NCI-H82 (cell line): ENCODE data around the gene SH3D19.
"Not testable (repeated sequence)": the region's sequence is repeated elsewhere in the genome, so short reads cannot be mapped to it uniquely, and the experiment has no call there.

Experiments
- DNase-seq: peaks from one replicate; lab custom pipeline; 2025; lab: John Stamatoyannopoulos, UW

The SH3D19 gene

DNA sequence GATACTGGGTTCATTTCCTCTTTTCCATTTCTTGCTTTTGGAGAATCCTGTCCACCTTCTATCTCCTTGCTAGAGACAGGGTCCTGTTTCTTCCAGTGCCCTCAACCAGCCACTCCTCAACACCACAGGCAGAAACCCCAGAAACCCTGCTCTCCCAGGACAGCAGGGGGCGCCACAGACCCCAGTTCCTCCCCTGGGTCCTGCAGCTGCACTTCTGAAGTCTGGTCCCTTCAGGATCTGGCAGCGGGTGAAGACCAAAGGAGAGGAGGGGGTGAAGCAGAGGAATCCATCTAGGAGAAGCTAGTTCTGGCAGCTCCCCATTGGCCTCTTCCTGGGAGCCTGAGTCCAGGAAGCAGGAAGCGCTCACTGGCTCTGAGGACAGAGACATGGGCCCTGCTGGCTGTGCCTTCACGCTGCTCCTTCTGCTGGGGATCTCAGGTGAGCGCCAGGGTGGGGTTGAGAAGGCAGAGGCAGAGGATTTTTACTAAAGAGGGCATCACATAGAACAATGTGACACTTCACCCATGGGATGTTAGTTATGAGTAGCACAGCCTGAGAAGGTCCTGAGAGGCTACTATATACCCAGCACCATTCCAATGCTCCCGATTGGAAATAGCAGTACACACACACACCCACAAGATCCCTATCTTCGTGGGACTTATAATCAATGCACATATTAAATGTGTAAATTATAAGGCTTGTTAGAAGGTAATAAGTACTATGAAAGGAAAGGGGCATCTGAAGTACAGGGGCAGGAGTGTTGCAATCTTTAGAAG, 48.4 kb downstream of the SH3D19 start, which contains the start of gene PRSS48:
Gene PRSS48, plus strand, starts transcription at position 375 of the 776 bp plus-strand sequence. Its CDS starts 12 bp downstream, at position 387.
- peak; percentile 66 for DNase-seq

DNA sequence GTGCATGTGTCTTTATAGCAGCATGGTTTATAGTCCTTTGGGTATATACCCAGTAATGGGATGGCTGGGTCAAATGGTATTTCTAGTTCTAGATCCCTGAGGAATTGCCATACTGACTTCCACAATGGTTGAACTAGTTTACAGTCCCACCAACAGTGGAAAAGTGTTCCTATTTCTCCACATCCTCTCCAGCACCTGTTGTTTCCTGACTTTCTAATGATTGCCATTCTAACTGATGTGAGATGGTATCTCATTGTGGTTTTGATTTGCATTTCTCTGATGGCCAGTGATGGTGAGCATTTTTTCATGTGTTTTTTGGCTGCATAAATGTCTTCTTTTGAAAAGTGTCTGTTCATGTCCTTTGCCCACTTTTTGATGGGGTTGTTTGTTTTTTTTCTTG, 56.5 kb downstream of the SH3D19 start:
- DNase-seq = not testable (repeated sequence)

DNA sequence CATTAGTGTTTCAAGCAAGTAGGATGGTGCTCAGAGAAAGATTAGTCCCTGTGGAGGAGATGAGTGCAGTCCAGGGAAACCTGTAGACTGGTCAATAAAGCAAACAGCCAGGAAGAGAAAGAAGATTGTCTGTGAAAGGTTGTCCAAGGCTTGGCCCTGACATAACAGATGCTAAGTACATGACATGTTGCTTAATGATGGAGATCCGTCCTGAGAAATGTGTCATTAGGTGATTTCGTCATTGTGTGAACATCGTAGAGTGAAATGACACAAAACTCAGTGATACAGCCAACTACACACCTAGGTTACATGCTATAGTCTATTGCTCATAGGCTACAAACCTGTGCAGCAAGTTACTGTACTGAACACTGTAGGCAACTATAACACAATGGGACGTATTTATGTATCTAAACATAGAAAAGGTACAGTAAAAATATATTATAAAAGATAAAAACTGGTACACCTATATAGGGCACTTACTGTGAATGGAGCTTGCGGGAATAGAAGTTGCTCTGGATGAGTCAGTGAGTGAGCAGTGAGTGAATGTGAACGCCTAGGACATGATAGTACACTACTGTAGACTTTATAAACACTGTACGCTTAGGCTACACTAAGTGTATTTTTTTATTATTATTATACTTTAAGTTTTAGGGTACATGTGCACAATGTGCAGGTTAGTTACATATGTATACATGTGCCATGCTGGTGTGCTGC, 57.4 kb downstream of the SH3D19 start:
- no peak for DNase-seq

DNA sequence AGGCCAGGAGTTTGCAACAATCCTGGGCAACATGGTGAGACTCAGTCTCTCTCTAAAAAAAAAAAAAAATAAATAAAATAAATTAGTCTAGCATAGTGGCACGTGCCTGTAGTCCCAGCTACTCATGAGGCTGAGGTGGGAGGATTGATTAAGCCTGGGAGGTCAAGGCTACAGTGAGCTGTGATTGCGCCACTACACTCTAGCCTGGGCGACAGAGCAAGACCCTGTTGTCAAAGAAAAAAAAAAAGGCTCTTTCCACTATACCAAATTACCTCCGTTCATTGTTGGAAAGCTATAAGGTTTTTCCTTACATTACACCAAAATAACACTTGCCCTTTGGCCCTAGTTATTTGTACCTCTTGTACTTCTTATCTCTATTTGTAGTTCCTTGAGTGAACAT, 58.3 kb downstream of the SH3D19 start:
- DNase-seq = no peak

DNA sequence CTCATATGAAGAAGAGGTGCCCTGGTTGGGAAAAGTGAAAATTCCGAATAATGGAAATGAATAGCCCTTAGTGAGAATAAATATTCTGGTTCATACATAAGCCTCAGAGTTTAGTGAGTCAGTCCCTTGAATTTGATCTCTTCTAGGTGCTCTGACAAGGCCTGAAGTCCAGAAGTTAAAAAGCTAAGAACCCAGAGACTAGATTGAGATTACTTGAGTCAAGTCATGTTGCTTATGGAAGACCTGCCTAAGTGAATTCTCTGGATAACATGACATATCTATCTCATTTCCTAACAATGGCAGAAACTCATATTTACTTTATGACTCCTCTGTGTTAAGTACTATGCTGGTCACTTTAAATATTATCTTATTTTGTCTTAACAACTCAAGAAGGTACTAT, 58.9 kb downstream of the SH3D19 start:
- DNase-seq = no peak

DNA sequence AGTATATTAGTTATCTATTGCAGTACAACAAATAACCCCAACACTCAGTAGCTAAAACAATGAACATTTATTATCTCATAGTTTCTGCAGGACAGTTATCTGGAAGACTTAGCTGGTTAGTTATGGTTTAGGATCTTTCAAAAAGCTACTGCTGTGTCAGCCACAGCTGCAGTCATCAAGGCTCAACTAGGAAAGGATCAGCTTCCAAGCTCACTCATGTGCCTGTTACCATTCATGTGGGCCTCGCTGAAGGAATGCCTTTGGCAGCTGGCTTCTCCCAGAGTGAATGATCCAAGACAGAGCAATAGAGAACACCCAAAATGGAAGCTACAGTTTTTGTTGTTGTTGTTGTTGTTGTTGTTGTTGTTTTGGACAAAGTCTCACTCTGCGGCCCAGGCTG, 62.0 kb downstream of the SH3D19 start:
- no peak for DNase-seq

DNA sequence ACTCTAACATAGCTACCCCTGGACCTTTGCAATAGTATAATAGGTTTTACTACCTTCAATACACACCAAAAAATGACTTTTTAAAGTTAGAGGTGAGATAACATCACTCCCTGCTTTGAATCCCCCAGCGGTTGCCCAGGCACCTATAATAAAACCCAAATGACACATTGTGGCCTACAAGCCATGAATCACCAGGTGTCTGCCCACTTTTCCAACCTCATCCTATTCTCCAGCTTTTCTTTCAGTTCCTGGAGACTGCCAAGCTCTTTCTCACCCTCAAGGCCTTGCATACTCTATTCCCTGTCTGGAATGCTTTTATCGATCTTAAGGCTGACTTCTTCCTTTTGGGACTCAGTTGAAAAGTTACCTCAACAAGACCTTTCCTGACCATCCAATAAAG, 64.9 kb downstream of the SH3D19 start:
- no peak for DNase-seq

DNA sequence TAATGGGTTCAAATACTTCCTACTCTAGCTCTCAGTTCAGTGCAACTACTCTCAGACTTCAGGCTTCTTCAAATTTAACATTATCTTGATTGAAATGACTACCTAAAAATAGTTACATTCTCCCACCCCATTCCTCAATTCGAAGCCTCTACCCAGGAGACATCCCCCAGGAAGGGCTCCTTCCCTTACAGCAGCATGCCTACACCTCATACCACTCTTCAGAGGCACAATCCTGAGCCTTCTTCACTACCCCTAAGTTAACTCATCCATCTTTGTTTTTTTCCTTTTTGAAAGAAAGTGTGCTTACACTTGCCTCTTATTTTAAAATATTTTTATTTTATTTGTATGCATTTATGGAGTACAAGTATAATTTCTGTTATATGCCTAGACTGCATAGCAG, 65.7 kb downstream of the SH3D19 start:
- DNase-seq = no peak

DNA sequence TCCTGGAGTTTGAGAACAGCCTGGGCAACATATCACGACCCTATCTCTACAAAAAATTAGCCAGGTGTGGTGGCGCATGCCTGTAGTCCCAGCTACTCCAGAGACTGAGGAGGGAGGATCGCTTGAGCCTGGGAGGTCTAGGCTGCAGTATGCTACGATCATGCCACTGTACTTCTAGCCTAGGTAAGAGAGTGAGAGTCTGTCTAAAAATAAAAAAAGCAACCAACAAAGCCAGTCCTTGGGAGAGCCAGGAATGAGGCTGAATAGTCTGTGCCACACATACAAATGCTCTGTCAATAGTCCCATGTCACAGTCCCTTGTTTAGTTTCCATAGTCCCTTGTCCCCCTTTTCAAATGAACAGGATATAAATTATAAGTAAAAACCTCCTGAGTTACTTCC, 67.7 kb downstream of the SH3D19 start:
- DNase-seq = no peak

DNA sequence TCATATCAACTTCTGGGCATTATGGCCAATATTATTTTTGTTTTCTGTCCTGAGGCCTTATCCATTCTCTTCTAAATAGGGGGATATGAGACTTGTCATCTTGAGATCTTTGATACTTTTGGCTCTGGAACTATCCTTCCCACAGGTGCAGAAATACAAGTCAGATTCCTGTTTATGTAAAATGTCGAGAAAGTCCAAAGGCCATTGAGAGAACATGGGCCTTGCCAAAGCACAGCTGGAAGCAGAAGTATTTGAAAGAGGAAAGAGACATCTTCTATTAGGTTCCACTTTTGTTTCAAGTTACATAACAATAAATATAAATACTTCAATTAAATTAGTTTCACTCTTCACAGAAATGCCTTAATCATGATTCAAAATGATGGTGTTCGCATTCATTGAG, 69.3 kb downstream of the SH3D19 start:
- DNase-seq = no peak

DNA sequence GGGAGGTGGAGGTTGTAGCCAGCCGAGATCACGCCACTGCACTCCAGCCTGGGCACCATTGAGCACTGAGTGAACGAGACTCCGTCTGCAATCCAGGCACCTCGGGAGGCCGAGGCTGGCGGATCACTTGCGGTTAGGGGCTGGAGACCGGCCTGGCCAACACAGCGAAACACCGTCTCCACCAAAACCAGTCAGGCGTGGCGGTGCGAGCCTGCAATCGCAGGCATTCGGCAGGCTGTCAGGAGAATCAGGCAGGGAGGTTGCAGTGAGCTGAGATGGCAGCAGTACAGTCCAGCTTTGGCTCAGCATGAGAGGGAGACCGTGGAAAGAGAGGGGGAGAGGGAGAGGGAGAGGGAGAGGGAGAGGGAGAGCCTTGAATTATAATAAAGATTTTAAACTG, 69.7 kb downstream of the SH3D19 start:
- DNase-seq = not testable (repeated sequence)

DNA sequence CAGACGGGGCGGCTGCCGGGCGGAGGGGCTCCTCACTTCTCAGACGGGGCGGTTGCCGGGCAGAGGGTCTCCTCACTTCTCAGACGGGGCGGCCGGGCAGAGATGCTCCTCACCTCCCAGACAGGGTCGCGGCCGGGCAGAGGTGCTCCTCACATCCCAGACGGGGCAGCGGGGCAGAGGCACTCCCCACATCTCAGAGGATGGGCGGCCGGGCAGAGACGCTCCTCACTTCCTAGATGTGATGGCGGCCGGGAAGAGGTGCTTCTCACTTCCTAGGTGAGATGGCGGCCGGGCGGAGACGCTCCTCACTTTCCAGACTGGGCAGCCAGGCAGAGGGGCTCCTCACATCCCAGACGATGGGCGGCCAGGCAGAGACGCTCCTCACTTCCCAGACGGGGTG, 70.2 kb downstream of the SH3D19 start:
- DNase-seq = not testable (repeated sequence)

DNA sequence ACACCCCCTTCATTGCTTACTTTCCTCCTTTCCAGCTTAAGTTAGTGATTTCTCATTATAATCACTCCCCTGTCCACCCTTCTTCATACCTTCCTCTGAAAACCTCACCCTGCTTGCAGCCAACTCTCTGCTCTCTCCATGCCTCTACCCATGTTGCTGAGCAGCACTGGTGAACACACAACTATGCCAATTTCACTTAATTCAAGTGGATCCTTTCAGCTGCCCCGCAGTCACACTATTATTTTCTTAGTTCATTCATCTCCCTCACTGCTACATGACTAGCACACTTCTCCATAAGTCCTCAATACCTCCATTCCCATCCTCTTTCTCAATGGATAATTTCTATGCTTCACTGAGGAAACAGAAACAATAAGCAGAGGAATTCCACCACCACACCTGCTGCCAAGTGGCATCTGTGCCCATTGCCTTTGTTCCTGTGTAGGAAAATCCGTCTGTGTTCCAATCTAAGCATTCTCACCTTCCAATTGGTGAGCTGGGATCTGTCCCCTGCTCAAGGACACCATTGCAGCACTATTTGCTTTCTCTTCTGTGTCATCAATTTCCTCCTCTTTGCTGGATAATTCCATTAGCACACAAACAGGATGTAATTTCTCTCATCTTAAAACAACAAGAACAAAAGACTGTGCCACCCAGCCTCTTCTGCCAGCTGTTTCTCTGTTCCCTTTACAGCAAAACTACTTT, 73.7 kb downstream of the SH3D19 start:
- peak; percentile 33 for DNase-seq

DNA sequence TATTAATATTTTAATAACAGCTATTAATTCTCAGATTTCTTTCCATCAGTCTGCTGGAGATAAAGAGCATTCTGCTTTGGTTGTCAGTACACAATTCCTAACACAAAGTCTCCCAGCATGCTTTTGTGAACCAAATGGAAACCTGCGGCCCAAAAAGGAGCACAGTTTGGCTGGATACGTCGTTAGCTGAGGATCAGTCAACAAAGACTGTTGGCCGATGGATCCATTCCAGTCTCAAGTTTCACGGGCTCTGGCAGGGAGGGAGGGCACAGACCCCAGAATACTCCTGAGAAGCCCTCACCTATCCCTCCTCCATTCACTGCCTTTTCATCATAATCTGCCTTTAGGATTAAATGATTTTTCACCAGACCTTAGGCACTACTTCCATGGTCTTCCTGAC, 74.7 kb downstream of the SH3D19 start:
- DNase-seq = no peak

DNA sequence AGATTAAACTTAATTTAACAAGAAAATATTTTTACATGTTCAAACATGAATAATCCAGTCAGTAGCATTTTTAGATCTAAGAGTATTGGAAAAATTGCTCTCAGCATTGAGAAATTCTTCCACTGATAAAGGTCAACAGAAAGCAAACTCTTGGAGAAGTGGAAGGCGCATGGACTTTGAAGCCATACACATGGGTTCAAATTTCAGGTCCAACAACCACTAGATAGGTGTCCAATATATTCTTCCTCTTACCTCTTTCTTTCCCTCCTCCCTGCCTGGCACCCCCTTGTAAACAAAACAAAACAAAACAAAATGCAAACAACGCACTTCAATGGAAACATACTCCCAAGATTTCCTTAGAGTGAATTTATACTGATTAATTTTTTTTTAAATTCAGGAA, 76.9 kb downstream of the SH3D19 start:
- no peak for DNase-seq

DNA sequence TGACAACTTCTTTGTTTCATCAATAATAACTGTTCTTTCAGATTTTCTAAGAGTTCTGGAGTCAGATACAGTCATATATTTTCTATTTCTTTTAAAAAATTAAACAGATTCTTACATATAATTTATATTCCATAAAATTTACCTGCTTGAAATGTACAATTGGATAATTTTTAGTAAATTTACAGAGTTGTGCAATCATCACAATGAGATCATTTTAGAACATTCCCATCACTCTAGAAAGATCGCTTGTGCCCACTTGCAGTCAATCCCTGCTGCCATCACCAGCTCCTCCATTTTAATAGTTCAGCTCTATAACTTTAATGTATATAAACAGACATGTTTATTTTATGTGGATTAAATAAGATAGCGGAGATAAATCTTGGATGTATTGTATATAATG, 78.0 kb downstream of the SH3D19 start:
- no peak for DNase-seq

DNA sequence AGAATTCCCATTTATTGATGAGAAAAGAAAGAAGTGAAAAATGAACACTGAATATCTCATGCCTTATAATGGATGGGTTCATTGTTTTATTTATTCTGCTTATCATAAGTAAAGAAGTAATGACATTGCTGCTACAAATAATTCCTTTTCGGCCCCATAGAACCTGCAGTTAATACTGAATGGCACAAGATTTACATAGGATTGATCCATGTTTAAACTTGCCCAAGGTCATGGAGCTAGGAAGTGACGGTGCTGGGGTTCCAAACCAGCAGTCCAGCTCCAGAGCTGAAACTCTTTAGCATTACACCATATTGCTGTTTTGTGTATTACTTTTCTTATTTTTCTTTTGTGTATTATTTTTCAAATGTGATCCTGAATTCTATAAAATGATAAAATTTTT, 78.7 kb downstream of the SH3D19 start:
- no peak for DNase-seq

DNA sequence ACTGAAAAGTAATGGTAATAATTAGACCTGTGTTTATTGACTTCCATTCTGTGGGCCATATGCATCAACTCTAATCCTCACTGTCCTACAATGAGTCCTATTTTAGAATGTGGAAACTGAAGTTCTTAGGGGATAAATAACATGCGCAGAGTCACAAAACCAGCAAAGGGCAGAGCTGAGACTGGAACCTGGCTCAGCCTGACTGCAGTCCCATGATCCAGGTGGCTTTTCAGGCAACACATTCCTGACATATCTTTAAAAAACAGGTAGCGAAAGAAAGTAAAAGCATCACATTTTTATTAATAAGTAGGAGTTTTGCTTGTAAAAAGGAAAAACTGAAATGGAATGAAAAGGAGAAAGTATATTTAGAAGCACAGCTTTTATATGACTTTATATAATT, 83.1 kb downstream of the SH3D19 start:
- no peak for DNase-seq

DNA sequence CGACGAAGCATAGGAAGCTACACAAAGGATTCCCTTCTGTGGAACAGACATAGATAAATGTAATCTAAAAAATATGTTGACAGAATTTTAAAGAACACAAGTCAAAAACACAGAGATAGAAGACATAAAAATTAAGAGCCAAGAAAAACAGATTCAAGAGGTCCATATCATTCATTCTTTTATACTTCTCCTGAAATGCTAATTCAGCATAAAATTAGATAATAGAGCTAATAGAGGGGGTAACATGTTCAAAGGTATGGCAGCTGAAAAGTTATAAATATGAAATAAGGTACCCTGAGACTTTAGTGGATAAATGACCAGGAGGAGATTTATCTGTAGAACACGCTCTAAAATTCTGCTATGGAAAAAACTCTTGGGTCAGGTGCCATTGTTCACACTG, 85.8 kb downstream of the SH3D19 start:
- DNase-seq = no peak

DNA sequence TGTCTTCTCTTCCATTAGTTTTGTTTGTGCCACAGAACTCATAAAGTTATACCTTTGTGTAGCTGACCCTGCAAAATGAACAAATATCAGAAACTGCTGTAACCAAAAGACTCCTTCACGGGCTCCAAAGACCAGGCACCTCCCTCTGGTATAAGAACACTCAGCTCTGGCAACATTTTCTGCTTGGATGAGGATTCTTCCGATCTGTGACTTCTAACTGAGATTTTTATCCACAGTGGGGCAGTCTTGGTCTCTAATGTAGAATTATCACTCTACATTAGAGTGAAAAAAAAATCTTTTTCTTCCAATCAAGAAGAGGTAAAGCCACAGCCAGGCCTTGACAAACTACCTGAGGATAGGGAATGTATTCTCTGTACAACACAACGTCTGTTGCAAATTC, 86.9 kb downstream of the SH3D19 start:
- DNase-seq = no peak

DNA sequence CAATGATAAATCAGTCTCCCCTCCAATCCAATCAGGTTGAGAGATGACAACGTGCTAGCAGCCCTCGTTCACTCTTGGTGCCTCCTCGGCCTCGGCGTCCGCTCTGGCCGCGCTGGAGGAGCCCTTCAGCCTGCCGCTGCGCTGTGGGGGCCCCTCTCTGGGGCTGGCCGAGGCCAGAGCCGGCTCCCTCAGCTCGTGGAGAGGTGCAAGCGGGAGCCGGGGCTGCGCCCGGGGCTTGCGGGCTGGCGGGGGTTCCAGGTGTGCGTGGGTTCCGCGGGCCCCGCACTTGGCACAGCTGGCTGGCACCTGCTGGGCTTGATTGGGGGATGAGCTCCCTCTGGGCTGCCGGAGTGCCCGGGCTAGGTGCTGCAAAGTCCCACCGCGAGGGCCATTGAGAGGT, 89.4 kb downstream of the SH3D19 start:
- DNase-seq = no peak

DNA sequence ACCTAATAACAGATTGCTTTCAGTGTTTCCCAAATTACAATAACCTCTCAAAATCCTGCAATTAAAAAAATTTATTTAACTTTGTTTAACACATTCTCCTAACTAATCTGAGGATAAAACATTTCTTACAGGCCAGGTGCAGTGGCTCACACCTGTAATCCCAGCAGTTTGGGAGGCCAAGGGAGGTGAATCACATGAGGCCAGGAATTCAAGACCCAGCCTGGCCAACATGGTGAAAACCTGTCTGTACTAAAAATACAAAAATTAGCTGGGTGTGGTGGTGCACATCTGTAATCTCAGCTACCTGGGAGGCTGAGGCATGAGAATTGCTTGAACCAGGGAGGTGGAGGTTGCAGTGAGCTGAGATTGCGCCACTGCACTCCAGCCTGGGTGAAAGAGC, 90.0 kb downstream of the SH3D19 start:
- DNase-seq = not testable (repeated sequence)

DNA sequence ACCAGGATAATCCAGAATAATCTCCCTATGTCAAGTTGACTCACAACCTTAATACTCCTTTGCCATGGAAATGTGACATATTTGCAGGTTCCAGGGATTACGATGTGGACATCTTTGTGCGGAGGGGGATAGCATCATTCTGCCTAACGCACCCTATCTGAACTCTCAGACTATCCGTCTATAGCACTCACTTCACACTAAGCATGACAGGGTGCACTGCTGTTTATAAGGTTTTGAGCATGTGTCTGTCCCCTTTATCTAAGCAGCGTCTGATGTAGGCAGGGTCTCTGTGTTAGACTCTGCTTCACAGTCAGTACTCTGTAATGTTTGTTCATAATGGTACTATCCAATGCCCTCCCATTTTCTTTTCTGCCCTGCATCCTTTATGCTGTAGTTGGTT, 91.8 kb downstream of the SH3D19 start:
- DNase-seq = peak; percentile 62
